Activated CD8-positive, alpha-beta T cell treated with anti-CD3 and anti-CD28 coated beads for 36 hours (primary cell): ENCODE results near the gene SCARF2. TPM values are rescaled to one million over a fixed set of nuclear protein-coding genes. Genes with fewer than 3 reads are reported as not detected.

Source experiments
- ATAC-seq: fragments of 200-7000 bp; cut with Tn5 transposase; one replicate; pipeline ENCODE4 v1.10.0; 2021; ENCODE audit warnings: mild to moderate bottlenecking, moderate library complexity
- CTCF ChIA-PET: fragments of 350-600 bp; sonication (Branson Sonifier 250); formaldehyde crosslinking; loops from one replicate; lab custom pipeline; 2021; ENCODE audit warnings: antibody characterized with exemption; lab: Charles Lee
- POLR2A ChIA-PET: fragments of 350-600 bp; sonication (Branson Sonifier 250); formaldehyde crosslinking; loops from one replicate; lab custom pipeline; 2021; ENCODE audit warnings: antibody characterized with exemption; lab: Charles Lee
- DNase-seq: peaks from one replicate; pipeline ENCODE4 v3.0.0-alpha.2; 2020
- H3K27ac Mint-ChIP-seq: one replicate; pipeline ENCODE4 v1.8.0; 2021; ENCODE audit warnings: mild to moderate bottlenecking, mixed read lengths
- H3K27me3 Mint-ChIP-seq: one replicate; pipeline ENCODE4 v1.8.0; 2021; ENCODE audit warnings: mixed read lengths
- H3K36me3 Mint-ChIP-seq: one replicate; pipeline ENCODE4 v1.8.0; 2021; ENCODE audit warnings: low read depth, mixed read lengths
- H3K4me1 Mint-ChIP-seq: one replicate; pipeline ENCODE4 v1.8.0; 2021; ENCODE audit warnings: low read depth, mixed read lengths
- H3K4me3 Mint-ChIP-seq: one replicate; pipeline ENCODE4 v1.8.0; 2021; ENCODE audit warnings: mild to moderate bottlenecking, moderate library complexity, mixed read lengths
- H3K9me3 Mint-ChIP-seq: one replicate; pipeline ENCODE4 v1.8.0; 2021; ENCODE audit warnings: mixed read lengths
- CTCF ChIP-seq: fragments of 200-600 bp; IDR thresholded peaks from one replicate; pipeline ENCODE4 v1.8.0; 2022; ENCODE audit warnings: antibody characterized with exemption, mild to moderate bottlenecking
- intact Hi-C: fragments of 100-400 bp; cut with micrococcal nuclease; formaldehyde crosslinking; loops from one replicate; pipeline ENCODE4 v1.10.0; 2022
- total RNA-seq, 2 experiments: library from RNA; stranded (reverse); gene quantifications; one replicate each; pipeline ENCODE4 v1.2.3, GENCODE V29; 2021

SCARF2 gene
- total RNA-seq, 2 experiments from 2014 or later = 0.20 to 0.27 TPM

GRCh38 chr22:20390394-20390907 is 47.2 kb downstream of the SCARF2 start:
- Mint-ChIP-seq H3K36me3 (no peaks in the 10 kb centered on the region), H3K4me3 (no peak overlapping the region), H3K9me3 (no peaks in the 10 kb centered on the region), H3K4me1 (peaks cover 12% of the 10 kb centered on the region), H3K27ac (no peak overlapping the region), H3K27me3 (no peaks in the 10 kb centered on the region)
- DNase-seq (no peak), ATAC-seq (no peak)
- intact Hi-C loops = no loop called here
- ChIA-PET CTCF (no interaction called here), POLR2A (no interaction called here)
- no peak for TF ChIP-seq CTCF

GRCh38 chr22:20389288-20389687 is 48.3 kb downstream of the SCARF2 start:
- CTCF ChIA-PET = interaction anchor here (1.0 to 1.5 kb wide), 2 partner anchors 70 to 72 kb away, joined by 3 to 4 read pairs; partner anchors contain the start of gene DGCR6L
- ATAC-seq (no peak), DNase-seq (no peak)
- Mint-ChIP-seq H3K36me3 (no peaks in the 10 kb centered on the region), H3K9me3 (no peaks in the 10 kb centered on the region), H3K4me3 (no peak overlapping the region), H3K4me1 (peaks cover 3% of the 10 kb centered on the region), H3K27ac (no peak overlapping the region), H3K27me3 (no peaks in the 10 kb centered on the region)
- POLR2A ChIA-PET = no interaction called here
- intact Hi-C loops = no loop called here
- TF ChIP-seq CTCF = no peak

- POLR2A ChIA-PET = no interaction called here
Observed at GRCh38 chr22:20388200-20388599, 49.4 kb downstream of the SCARF2 start.

GRCh38 chr22:20386972-20387371 is 50.7 kb downstream of the SCARF2 start:
- TF ChIP-seq CTCF = no peak
- POLR2A ChIA-PET = no interaction called here
- Mint-ChIP-seq H3K9me3 (no peaks in the 10 kb centered on the region), H3K27ac (no peak overlapping the region), H3K4me3 (no peak overlapping the region), H3K36me3 (no peaks in the 10 kb centered on the region), H3K4me1 (no peaks in the 10 kb centered on the region), H3K27me3 (no peaks in the 10 kb centered on the region)
- intact Hi-C loops = no loop called here
- ATAC-seq (no peak), DNase-seq (no peak)
- CTCF ChIA-PET = interaction anchor here (2.6 kb wide), 1 partner anchor 31 kb away, joined by 8 read pairs; no protein-coding TSS in a partner anchor

More at GRCh38 chr22:20388200-20388599, 49.4 kb downstream of the SCARF2 start:
- H3K36me3 Mint-ChIP-seq = no peaks in the 10 kb centered on the region
- DNase-seq (no peak), ATAC-seq (no peak)
- intact Hi-C loops = no loop called here
- H3K27ac Mint-ChIP-seq = no peak overlapping the region
- no peaks in the 10 kb centered on the region for H3K27me3 Mint-ChIP-seq
- peaks cover under 1% of the 10 kb centered on the region for H3K4me1 Mint-ChIP-seq
- H3K9me3 Mint-ChIP-seq = no peaks in the 10 kb centered on the region
- CTCF ChIA-PET = interaction anchor here (1.0 to 1.7 kb wide), 3 partner anchors 30 to 70 kb away, joined by 3 to 5 read pairs (median 4); partner anchors contain the start of gene DGCR6L
- H3K4me3 Mint-ChIP-seq = no peak overlapping the region
- TF ChIP-seq CTCF = no peak

- Mint-ChIP-seq H3K9me3 (no peaks in the 10 kb centered on the region), H3K4me3 (no peak overlapping the region), H3K27ac (no peak overlapping the region), H3K27me3 (no peaks in the 10 kb centered on the region), H3K36me3 (no peaks in the 10 kb centered on the region), H3K4me1 (no peaks in the 10 kb centered on the region)
- ChIA-PET CTCF (interaction anchor here (2.6 kb wide), 1 partner anchor 32 kb away, joined by 8 read pairs; no protein-coding TSS in a partner anchor), POLR2A (no interaction called here)
- no peak for TF ChIP-seq CTCF
- ATAC-seq = no peak
- no peak for DNase-seq
- intact Hi-C loops = no loop called here
Observed at GRCh38 chr22:20386336-20386735, 51.3 kb downstream of the SCARF2 start.
